Endodermal cell (in vitro differentiated cells): ENCODE measurements around the gene BMPR1B. TPM values are rescaled to one million over a fixed set of nuclear protein-coding genes. Genes with fewer than 3 reads are reported as not detected.

Source experiments
- DNase-seq: peaks from one replicate; pipeline ENCODE4 v3.0.0-alpha.2; 2017
- H3K27ac ChIP-seq: 2 replicates; pipeline ENCODE4 v1.5.1; 2013; ENCODE audit warnings: mild to moderate bottlenecking, low read depth, low read length, moderate library complexity
- H3K27me3 ChIP-seq: 2 replicates; pipeline ENCODE4 v1.6.1; 2013; ENCODE audit warnings: mild to moderate bottlenecking, low read length, moderate library complexity; ENCODE audit not compliant: insufficient read depth, control insufficient read depth, poor library complexity, severe bottlenecking
- H3K36me3 ChIP-seq: 2 replicates; pipeline ENCODE4 v1.7.0; 2013; ENCODE audit warnings: mild to moderate bottlenecking, low read length, moderate library complexity; ENCODE audit not compliant: control insufficient read depth, insufficient read depth
- H3K4me1 ChIP-seq: one replicate; pipeline ENCODE4 v1.7.0; 2013; ENCODE audit warnings: low read length; ENCODE audit not compliant: control insufficient read depth, insufficient read depth
- H3K4me3 ChIP-seq: 2 replicates; pipeline ENCODE4 v1.5.1; 2013; ENCODE audit warnings: mild to moderate bottlenecking, low read length, moderate library complexity
- H3K9ac ChIP-seq: 2 replicates; pipeline ENCODE4 v1.6.1; 2013; ENCODE audit warnings: mild to moderate bottlenecking, low read length, moderate library complexity; ENCODE audit not compliant: poor library complexity, severe bottlenecking; ENCODE audit errors: extremely low read depth
- H3K9me3 ChIP-seq: 2 replicates; pipeline ENCODE4 v1.6.1; 2013; ENCODE audit warnings: mild to moderate bottlenecking, low read length, moderate library complexity; ENCODE audit not compliant: control insufficient read depth
- H3K27ac Mint-ChIP-seq: 2 replicates; pipeline ENCODE4 v1.8.0; 2020; ENCODE audit warnings: mixed read lengths
- H3K27me3 Mint-ChIP-seq: 2 replicates; pipeline ENCODE4 v1.8.0; 2021; ENCODE audit warnings: mild to moderate bottlenecking, mixed read lengths; ENCODE audit not compliant: insufficient read depth
- H3K36me3 Mint-ChIP-seq: 2 replicates; pipeline ENCODE4 v1.8.0; 2020; ENCODE audit warnings: low read depth, mixed read lengths
- H3K4me1 Mint-ChIP-seq: 2 replicates; pipeline ENCODE4 v1.8.0; 2020; ENCODE audit warnings: mixed read lengths
- H3K4me3 Mint-ChIP-seq: 2 replicates; pipeline ENCODE4 v1.8.0; 2020; ENCODE audit warnings: mild to moderate bottlenecking, moderate library complexity, mixed read lengths
- H3K9me3 Mint-ChIP-seq: 2 replicates; pipeline ENCODE4 v1.8.0; 2020; ENCODE audit warnings: mild to moderate bottlenecking, mixed read lengths
- CTCF ChIP-seq: fragments of 200-600 bp; sonication (generic); conservative IDR thresholded peaks from 2 replicates; pipeline ENCODE4 v1.5.0; 2021; ENCODE audit warnings: antibody characterized with exemption, mild to moderate bottlenecking
- WGBS, 2 experiments: methylation state at CpG; one replicate each; pipeline versions ENCODE4 v1.1.5 to v1.1.7; 2013; ENCODE audit warnings: missing lambda C conversion rate in 2 of 2, mixed read lengths in 1 of 2; ENCODE audit not compliant: insufficient coverage in 1 of 2, insufficient read length in 1 of 2; 5-methylcytosine and 5-hydroxymethylcytosine counted together
- total RNA-seq, 2 donors: library from RNA; stranded (reverse); fragmentation: NEBNext Ultra II Directional in 1 of 2; extraction: Animal tissue kit (Norgen Biotek cat#: 25700) in 1 of 2; gene quantifications; 2 replicates in 1 of 2; 3 replicates in 1 of 2; pipeline ENCODE4 v1.2.1, GENCODE V29; 2021

The BMPR1B gene
- total RNA-seq, 2 donors from 2014 or later, result 2.8 to 3.6 TPM

- Mint-ChIP-seq H3K4me1 (peaks cover 8% of the 10 kb centered on the region), H3K9me3 (peaks cover 19% of the 10 kb centered on the region), H3K27me3 (peaks cover 11% of the 10 kb centered on the region), H3K27ac (no peak overlapping the region), H3K4me3 (peak overlapping the region; percentile 43), H3K36me3 (peaks cover 9% of the 10 kb centered on the region)
- TF ChIP-seq CTCF, result no peak
- no peak overlapping the region for H3K27ac ChIP-seq
- no peaks in the 10 kb centered on the region for H3K36me3 ChIP-seq
- peaks cover 4% of the 10 kb centered on the region for H3K4me1 ChIP-seq
- 73 to 79% methylated on average over 1 to 2 of the region's 3 CpGs for WGBS, 2 experiments
- H3K4me3 ChIP-seq, result no peak overlapping the region
- peaks cover 11% of the 10 kb centered on the region for H3K9me3 ChIP-seq
- no peak for DNase-seq
- H3K27me3 ChIP-seq, result peaks cover 20% of the 10 kb centered on the region
- H3K9ac ChIP-seq, result no peak overlapping the region
These were observed 84.1 kb downstream of the BMPR1B start for GRCh38 chr4:94841864-94842221.

- no peak overlapping the region for H3K9ac ChIP-seq
- H3K27ac ChIP-seq, result no peak overlapping the region
- H3K4me3 ChIP-seq, result no peak overlapping the region
- peaks cover 11% of the 10 kb centered on the region for H3K27me3 Mint-ChIP-seq
- no peak for TF ChIP-seq CTCF
- H3K36me3 Mint-ChIP-seq, result peaks cover 10% of the 10 kb centered on the region
- H3K9me3 Mint-ChIP-seq, result peaks cover 21% of the 10 kb centered on the region
- peaks cover 20% of the 10 kb centered on the region for H3K27me3 ChIP-seq
- no peak for DNase-seq
- peaks cover 4% of the 10 kb centered on the region for H3K4me1 ChIP-seq
- H3K9me3 ChIP-seq, result peaks cover 18% of the 10 kb centered on the region
- H3K27ac Mint-ChIP-seq, result no peak overlapping the region
- H3K4me1 Mint-ChIP-seq, result peaks cover 8% of the 10 kb centered on the region
- H3K4me3 Mint-ChIP-seq, result no peak overlapping the region
- H3K36me3 ChIP-seq, result no peaks in the 10 kb centered on the region
These were observed 85.5 kb downstream of the BMPR1B start for GRCh38 chr4:94843216-94843615.

DNA sequence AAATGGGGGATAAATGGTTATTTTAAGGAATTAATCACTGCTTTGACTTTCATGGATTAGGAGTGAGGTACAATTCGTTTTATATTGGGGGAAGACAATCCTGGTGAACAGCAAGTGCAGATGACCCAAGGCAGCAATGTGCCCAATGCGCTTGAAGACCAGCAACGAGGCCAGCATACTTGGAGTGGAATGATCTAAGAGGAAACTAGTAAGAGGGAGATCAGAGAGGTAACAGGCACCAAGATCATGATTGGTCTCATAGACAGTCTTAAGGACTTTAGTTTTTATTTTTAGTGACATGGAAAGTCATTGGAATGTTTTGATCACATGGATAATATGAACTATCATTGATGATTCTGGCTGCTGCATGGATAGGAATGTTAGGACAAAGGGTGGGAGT lies 90.6 kb downstream of the BMPR1B start:
- no peak overlapping the region for H3K4me3 ChIP-seq
- TF ChIP-seq CTCF, result no peak
- H3K36me3 ChIP-seq, result no peaks in the 10 kb centered on the region
- 91 to 93% methylated on average over 3 of the region's 3 CpGs for WGBS, 2 experiments
- Mint-ChIP-seq H3K36me3 (peaks cover 6% of the 10 kb centered on the region), H3K9me3 (peaks cover 16% of the 10 kb centered on the region), H3K27me3 (peaks cover 9% of the 10 kb centered on the region), H3K4me3 (no peak overlapping the region), H3K27ac (no peak overlapping the region), H3K4me1 (peaks cover 11% of the 10 kb centered on the region)
- DNase-seq, result no peak
- H3K9me3 ChIP-seq, result peaks cover 18% of the 10 kb centered on the region
- peaks cover 7% of the 10 kb centered on the region for H3K27me3 ChIP-seq
- H3K4me1 ChIP-seq, result peaks cover 10% of the 10 kb centered on the region
- no peak overlapping the region for H3K9ac ChIP-seq
- H3K27ac ChIP-seq, result no peak overlapping the region
